HEK293T (cell line): Measurements from ENCODE around the gene CPN1.
"Not testable (repeated sequence)": the region's sequence is repeated elsewhere in the genome, so short reads cannot be mapped to it uniquely, and the experiment has no call there.

Source experiments
- CTCF ChIA-PET: fragments of 350-600 bp; formaldehyde crosslinking; extraction: SDS; loops from one replicate; lab custom pipeline; 2021; ENCODE audit warnings: antibody characterized with exemption, inconsistent platforms; lab: Yijun Ruan, JAX
- POLR2A ChIA-PET: fragments of 350-600 bp; formaldehyde crosslinking; extraction: SDS; loops from one replicate; lab custom pipeline; 2020; ENCODE audit warnings: antibody characterized with exemption, inconsistent platforms; lab: Yijun Ruan, JAX
- DNase-seq: peaks from one replicate; pipeline ENCODE4 v3.0.0; 2012; ENCODE audit warnings: mixed read lengths; ENCODE audit errors: extremely low spot score
- ARNT ChIP-seq: fragments of 450-650 bp; IDR thresholded peaks from 2 replicates; pipeline ENCODE4 v1.6.1; 2017; ENCODE audit warnings: mild to moderate bottlenecking
- BHLHE40 ChIP-seq: fragments of 450-650 bp; IDR thresholded peaks from 2 replicates; pipeline ENCODE4 v1.6.1; 2016; ENCODE audit warnings: mild to moderate bottlenecking, moderate library complexity, borderline replicate concordance
- CTBP1 ChIP-seq: fragments of 450-650 bp; IDR thresholded peaks from 2 replicates; pipeline ENCODE4 v1.6.1; 2016; ENCODE audit warnings: borderline replicate concordance
- ELF4 ChIP-seq: fragments of 450-650 bp; IDR thresholded peaks from 2 replicates; pipeline ENCODE4 v1.6.1; 2017; ENCODE audit warnings: antibody characterized with exemption
- FOXA1 ChIP-seq: fragments of 450-650 bp; IDR thresholded peaks from 2 replicates; pipeline ENCODE4 v1.6.1; 2016; ENCODE audit warnings: mild to moderate bottlenecking
- FOXK2 ChIP-seq: fragments of 450-650 bp; IDR thresholded peaks from 2 replicates; pipeline ENCODE4 v1.6.1; 2016; ENCODE audit warnings: mild to moderate bottlenecking
- FOXM1 ChIP-seq: fragments of 450-650 bp; IDR thresholded peaks from 2 replicates; pipeline ENCODE4 v1.6.1; 2017; ENCODE audit warnings: mild to moderate bottlenecking, borderline replicate concordance
- HDGF ChIP-seq: fragments of 450-650 bp; IDR thresholded peaks from 2 replicates; pipeline ENCODE4 v1.6.1; 2017; ENCODE audit warnings: antibody characterized with exemption, borderline replicate concordance
- L3MBTL2 ChIP-seq: fragments of 450-650 bp; conservative IDR thresholded peaks from 2 replicates; pipeline ENCODE4 v1.6.1; 2016; ENCODE audit warnings: mild to moderate bottlenecking
- LEF1 ChIP-seq: fragments of 450-650 bp; IDR thresholded peaks from 2 replicates; pipeline ENCODE4 v1.6.1; 2017; ENCODE audit warnings: mild to moderate bottlenecking, borderline replicate concordance
- NFRKB ChIP-seq: fragments of 450-650 bp; IDR thresholded peaks from 2 replicates; pipeline ENCODE4 v1.6.1; 2016; ENCODE audit warnings: mild to moderate bottlenecking, moderate library complexity
- PKNOX1 ChIP-seq: fragments of 450-650 bp; IDR thresholded peaks from 2 replicates; pipeline ENCODE4 v1.6.1; 2016
- SP1 ChIP-seq: fragments of 450-650 bp; IDR thresholded peaks from 2 replicates; pipeline ENCODE4 v1.6.1; 2017
- SUZ12 ChIP-seq: fragments of 450-650 bp; IDR thresholded peaks from 2 replicates; pipeline ENCODE4 v1.6.1; 2016; ENCODE audit warnings: mild to moderate bottlenecking
- TARDBP ChIP-seq: fragments of 450-650 bp; IDR thresholded peaks from 2 replicates; pipeline ENCODE4 v1.6.1; 2016
- ZNF384 ChIP-seq: fragments of 450-650 bp; IDR thresholded peaks from 2 replicates; pipeline ENCODE4 v1.6.1; 2016

CPN1 gene

GRCh38 chr10:100081075-100082001, at the start of gene CPN1:
TSS of gene CPN1 (minus strand) at chr10:100081869. CDS start at chr10:100081625, 244 bp downstream.
- DNase-seq = no peak
- no peak for TF ChIP-seq TARDBP
- no peak for TF ChIP-seq HDGF
- TF ChIP-seq SUZ12 = no peak
- TF ChIP-seq FOXM1 = no peak
- TF ChIP-seq PKNOX1 = no peak
- TF ChIP-seq FOXA1 = no peak
- no peak for TF ChIP-seq ARNT
- TF ChIP-seq FOXK2 = no peak
- no peak for TF ChIP-seq NFRKB
- TF ChIP-seq LEF1 = no peak
- no peak for TF ChIP-seq BHLHE40
- TF ChIP-seq ELF4 = no peak
- no peak for TF ChIP-seq CTBP1
- TF ChIP-seq SP1 = no peak
- TF ChIP-seq L3MBTL2 = no peak
- ChIA-PET POLR2A (no interaction called here), CTCF (no interaction called here)

- ChIA-PET CTCF (no interaction called here), POLR2A (no interaction called here)
- no peak for TF ChIP-seq FOXA1
- DNase-seq = no peak
Measured at GRCh38 chr10:100130831-100131230, 49.2 kb upstream of the CPN1 start.

GRCh38 chr10:100129424-100129823, 47.8 kb upstream of the CPN1 start:
- ChIA-PET CTCF (interaction anchor here (1.5 kb wide), 1 partner anchor 284 kb away, joined by 3 read pairs; no protein-coding TSS in a partner anchor), POLR2A (no interaction called here)
- TF ChIP-seq ARNT (no peak), L3MBTL2 (no peak), ZNF384 (no peak), SUZ12 (no peak), FOXA1 (no peak), PKNOX1 (no peak), ELF4 (no peak), LEF1 (no peak), TARDBP (no peak)
- no peak for DNase-seq

- no peak for DNase-seq
- ChIA-PET POLR2A (no interaction called here), CTCF (interaction anchor here (1.5 kb wide), 1 partner anchor 283 kb away, joined by 3 read pairs; no protein-coding TSS in a partner anchor)
- TF ChIP-seq HDGF = no peak
- TF ChIP-seq CTBP1 = no peak
- TF ChIP-seq PKNOX1 = no peak
- TF ChIP-seq L3MBTL2 = no peak
- no peak for TF ChIP-seq TARDBP
- no peak for TF ChIP-seq ZNF384
- TF ChIP-seq BHLHE40 = no peak
- TF ChIP-seq SUZ12 = no peak
- no peak for TF ChIP-seq NFRKB
- TF ChIP-seq FOXA1 = no peak
- TF ChIP-seq FOXK2 = no peak
Measured at GRCh38 chr10:100128951-100129350, 47.3 kb upstream of the CPN1 start.

GRCh38 chr10:100125335-100125734, 43.7 kb upstream of the CPN1 start:
- DNase-seq, POLR2A ChIA-PET, CTCF ChIA-PET: not testable (repeated sequence)

GRCh38 chr10:100124097-100124496, 42.4 kb upstream of the CPN1 start:
- ChIA-PET CTCF (no interaction called here), POLR2A (no interaction called here)
- TF ChIP-seq L3MBTL2 = no peak
- no peak for TF ChIP-seq LEF1
- no peak for TF ChIP-seq ZNF384
- TF ChIP-seq SUZ12 = no peak
- no peak for TF ChIP-seq NFRKB
- TF ChIP-seq BHLHE40 = no peak
- TF ChIP-seq ELF4 = no peak
- no peak for TF ChIP-seq PKNOX1
- no peak for TF ChIP-seq SP1
- TF ChIP-seq HDGF = no peak
- TF ChIP-seq FOXM1 = no peak
- no peak for DNase-seq
